ENCODE measurements around the gene TEKTIP1.

GRCh38 chr19:3572855-3573161 is 33.8 kb downstream of the TEKTIP1 start, which contains the start of gene HMG20B:
- TF ChIP-seq CTCF (conservative IDR thresholded peaks at IDR 0.05 in 1 of 2, IDR thresholded peaks at IDR 0.05 in 1 of 2; ENCODE audit: extremely low read depth in 1 of 2, insufficient read depth in 1 of 2, low read depth in 1 of 2, low read length in 2 of 2) (no peak), EZH2 (IDR thresholded peaks at IDR 0.05; ENCODE audit: borderline replicate concordance, low read length) (no peak)
